Sciatic nerve (tissue), 2 donors: ENCODE data around the gene PRKCD. TPM values are rescaled to one million over a fixed set of nuclear protein-coding genes. Genes with fewer than 3 reads are reported as not detected.

Experiments
- ATAC-seq: fragments of 200-7000 bp; cut with Tn5 transposase; one replicate; pipeline ENCODE4 v1.9.1; 2020; ENCODE audit warnings: mild to moderate bottlenecking, moderate library complexity
- DNase-seq: peaks from one replicate; pipeline ENCODE4 v3.0.0-alpha.2; 2020; ENCODE audit warnings: low spot score
- intact Hi-C: fragments of 100-400 bp; cut with DNase I; formaldehyde crosslinking; loops from one replicate; pipeline ENCODE4 v1.14.2; 2022
- total RNA-seq: library from RNA; stranded (reverse); fragmentation: NEBNext Ultra II Directional; extraction: Animal tissue kit (Norgen Biotek cat#: 25700); gene quantifications from one replicate; pipeline ENCODE4 v1.2.1, GENCODE V29; 2021
- donor health status: DM: no; HTN: no; CAD: no.
- donor health status: DM: no; HTN: no; CAD: no.

Gene PRKCD
- total RNA-seq, 1 donor from 2014 or later: 30.3 TPM

- DNase-seq: peak; percentile 78
- intact Hi-C loops: no loop called here
- ATAC-seq: peak; percentile 79
Observed at GRCh38 chr3:53166781-53167291, 5.8 kb downstream of the PRKCD start.

DNA sequence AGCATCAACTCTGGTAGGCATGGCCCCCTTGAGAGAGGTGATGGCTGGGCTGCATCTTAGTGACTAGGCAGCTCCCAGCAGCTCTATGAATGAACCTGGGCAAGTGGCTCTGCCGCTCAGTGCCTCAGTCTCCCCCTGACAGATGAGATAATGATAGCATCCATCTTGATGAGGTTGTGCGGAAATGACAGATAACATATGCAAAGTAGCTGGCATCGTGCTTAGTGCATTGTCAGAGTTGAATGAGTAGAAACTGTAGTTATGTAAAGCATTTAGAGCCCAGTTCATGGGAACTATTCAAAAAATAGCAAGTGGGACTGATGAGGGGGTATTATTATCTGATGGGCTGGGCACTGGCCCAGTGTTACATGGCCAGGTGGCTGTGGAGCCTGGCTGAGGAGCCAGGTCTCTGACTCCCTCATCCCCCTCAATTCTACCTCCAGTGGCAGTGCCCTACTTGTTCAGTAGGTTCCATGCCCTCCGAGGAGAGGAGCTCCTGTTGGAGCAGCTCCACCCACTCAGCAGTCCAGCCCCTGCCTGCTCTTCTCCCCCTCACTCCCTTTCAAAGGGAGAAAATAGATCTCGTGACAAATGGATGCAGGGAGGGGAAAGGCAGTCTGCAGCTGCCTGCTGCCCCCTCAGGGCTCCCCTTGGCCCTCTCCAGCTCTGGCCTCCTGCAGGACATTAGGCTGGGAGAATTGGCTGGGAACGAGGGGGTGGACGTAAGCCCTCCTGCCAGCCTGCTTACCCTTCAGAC is 6.6 kb downstream of the PRKCD start:
- no peak for ATAC-seq
- intact Hi-C loops: no loop called here

DNA sequence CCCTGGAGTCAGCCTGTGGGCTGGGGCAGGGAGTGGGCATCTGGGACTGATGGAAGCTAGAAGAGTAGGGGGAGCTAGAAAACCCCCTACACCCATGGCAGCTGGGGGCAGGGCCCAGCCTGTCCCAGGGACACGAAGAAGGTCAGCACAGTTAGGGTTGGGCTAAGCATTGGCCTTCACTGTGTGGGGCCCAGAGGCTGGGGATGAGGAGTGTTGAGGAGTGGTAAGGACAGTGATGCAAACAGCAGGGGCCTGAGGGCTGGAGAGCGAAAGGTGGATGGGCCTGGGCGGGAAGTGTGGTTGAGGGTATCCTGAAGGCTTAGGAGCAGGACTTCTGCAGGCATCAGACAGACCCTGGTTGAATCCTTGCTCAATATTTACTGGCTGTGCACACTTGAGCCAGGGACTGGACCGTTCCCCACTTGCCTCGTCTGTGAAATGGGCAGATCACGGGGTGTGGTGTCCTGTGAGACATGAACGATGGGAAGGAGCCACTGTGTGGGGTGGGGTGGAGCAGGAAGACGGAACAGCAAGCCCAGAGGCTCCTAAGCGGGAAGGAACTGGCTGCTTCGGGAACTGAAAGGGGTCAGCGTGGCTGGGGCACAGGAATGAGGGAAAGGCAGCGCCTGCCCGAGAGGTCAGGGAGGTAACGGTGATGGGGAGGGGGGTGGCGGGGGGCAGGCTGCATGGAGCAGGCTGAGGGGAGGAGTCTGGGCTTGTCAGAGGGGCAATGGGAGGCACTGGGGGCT is 7.3 kb downstream of the PRKCD start:
- DNase-seq (no peak), ATAC-seq (no peak)
- intact Hi-C loops: no loop called here

More for the DNA sequence above, 6.6 kb downstream of the PRKCD start:
- DNase-seq: no peak

GRCh38 chr3:53169045-53169831 is 8.2 kb downstream of the PRKCD start:
- ATAC-seq: peak; percentile 17
- intact Hi-C loops: no loop called here
- DNase-seq: no peak

DNA sequence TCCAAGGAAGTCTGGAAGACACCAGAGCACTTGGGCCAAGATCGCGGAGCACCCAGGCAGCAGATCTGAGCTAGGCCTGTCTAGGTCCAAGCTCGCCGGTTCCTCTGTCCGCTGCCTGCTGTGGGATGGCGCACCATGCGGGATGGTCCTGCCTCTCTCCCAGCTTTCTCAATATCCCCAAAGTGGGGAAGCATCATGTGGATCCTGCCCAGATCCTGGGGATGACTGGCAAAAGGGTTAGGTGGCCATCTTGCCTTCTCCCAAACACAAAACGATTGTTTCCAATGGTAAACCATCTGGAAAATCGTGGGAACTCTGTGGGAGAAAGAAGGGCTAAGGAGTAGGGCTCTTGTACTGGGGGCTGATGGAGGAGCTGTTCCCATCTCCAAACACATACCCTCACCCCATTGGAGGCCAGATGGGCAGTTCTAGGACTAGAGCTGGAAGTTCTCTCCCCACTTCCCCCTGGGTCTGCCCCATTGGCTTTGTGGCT is 8.9 kb downstream of the PRKCD start:
- ATAC-seq (no peak), DNase-seq (no peak)
- intact Hi-C loops: no loop called here

- ATAC-seq: peak; percentile 6
- no peak for DNase-seq
- intact Hi-C loops: no loop called here
Observed at GRCh38 chr3:53170325-53171063, 9.5 kb downstream of the PRKCD start.

GRCh38 chr3:53171064-53171418 is 10.0 kb downstream of the PRKCD start:
- intact Hi-C loops: no loop called here
- ATAC-seq (no peak), DNase-seq (no peak)

DNA sequence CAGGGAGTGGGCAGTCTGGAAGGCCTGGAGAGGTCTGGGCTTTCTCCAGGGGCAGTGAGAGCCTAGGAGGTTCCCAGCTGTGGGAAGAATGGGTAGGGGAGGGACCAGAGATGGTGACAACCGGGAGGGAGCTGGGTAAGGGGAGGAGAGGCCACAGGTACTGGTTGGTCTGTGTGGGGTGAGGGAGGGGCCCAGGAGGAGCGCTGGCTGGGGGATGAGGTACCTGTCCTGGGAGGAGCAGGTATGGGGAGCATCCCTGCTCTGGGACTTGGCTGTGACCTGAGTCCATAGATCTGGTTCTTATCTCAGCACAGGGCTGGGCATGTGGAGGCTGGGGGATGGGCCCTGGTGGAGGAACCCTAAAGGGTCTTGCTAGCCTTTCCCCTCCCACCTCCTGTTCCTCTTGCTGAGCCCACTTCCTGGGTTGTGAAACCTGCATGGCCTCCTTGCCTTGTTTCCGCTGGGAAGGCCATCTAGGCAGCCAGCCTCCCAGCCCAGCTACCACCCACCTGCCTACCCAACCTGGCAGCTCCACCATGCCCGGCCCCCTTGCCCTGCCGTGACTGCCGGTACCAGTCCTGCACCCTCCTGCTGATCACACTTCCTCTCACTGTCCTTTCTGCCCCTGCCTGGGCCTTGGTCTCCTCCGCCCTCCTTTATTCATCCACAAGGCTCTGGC is 11.0 kb downstream of the PRKCD start:
- ATAC-seq: no peak
- intact Hi-C loops: no loop called here
- no peak for DNase-seq

- no peak for ATAC-seq
- intact Hi-C loops: no loop called here
- no peak for DNase-seq
Observed at GRCh38 chr3:53173107-53173506, 12.1 kb downstream of the PRKCD start.

GRCh38 chr3:53174346-53175250 is 13.6 kb downstream of the PRKCD start:
- ATAC-seq (no peak), DNase-seq (no peak)
- intact Hi-C loops: no loop called here

DNA sequence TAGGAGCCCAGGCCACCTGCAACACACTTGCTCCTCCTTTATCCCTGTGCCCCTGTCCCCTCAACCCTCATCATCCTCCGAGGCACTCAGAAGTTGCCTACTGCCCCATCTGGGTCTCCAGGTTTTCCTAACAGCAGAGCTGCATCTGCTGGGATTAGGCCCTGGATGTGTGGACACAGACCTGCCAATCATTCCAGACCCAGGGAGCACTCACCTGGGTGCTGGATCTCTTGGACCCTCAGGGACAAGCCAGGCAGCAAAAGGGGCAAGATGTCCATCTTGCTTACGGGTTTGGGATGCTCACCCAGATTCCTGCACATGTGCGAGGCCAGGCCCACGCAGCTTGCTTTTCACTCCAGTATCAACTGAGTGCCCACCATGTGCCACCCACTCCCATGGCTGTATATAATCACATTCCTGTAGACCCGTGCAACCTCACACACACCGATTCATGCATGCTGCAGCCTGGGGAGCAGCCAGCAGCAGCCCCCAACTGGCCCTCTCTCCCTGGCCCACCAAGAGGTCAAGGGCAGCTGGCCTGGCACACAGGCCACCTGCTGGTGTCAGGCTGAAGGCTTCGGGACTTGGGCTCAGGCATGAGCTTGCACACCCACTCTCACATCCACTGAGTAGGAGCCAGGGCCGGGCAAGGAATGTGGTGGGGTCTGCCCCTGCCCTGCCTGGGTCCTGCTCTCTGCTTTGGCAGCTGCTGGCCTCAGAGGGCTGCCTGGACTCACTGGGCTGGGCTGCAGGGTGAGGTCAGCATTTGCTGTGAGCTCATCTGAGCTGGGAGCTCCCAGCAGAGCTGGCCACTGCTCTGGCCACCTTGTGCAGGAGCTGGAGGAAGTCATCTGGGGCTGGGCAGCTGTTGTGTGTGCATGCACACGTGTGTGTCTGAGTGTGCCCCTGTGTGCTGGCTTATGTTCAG is 14.9 kb downstream of the PRKCD start:
- intact Hi-C loops: no loop called here
- DNase-seq: no peak
- no peak for ATAC-seq

- DNase-seq (no peak), ATAC-seq (no peak)
- intact Hi-C loops: no loop called here
Observed at GRCh38 chr3:53178246-53178645, 17.2 kb downstream of the PRKCD start.

- DNase-seq (no peak), ATAC-seq (no peak)
- intact Hi-C loops: no loop called here
Observed at GRCh38 chr3:53179580-53179979, 18.6 kb downstream of the PRKCD start.

DNA sequence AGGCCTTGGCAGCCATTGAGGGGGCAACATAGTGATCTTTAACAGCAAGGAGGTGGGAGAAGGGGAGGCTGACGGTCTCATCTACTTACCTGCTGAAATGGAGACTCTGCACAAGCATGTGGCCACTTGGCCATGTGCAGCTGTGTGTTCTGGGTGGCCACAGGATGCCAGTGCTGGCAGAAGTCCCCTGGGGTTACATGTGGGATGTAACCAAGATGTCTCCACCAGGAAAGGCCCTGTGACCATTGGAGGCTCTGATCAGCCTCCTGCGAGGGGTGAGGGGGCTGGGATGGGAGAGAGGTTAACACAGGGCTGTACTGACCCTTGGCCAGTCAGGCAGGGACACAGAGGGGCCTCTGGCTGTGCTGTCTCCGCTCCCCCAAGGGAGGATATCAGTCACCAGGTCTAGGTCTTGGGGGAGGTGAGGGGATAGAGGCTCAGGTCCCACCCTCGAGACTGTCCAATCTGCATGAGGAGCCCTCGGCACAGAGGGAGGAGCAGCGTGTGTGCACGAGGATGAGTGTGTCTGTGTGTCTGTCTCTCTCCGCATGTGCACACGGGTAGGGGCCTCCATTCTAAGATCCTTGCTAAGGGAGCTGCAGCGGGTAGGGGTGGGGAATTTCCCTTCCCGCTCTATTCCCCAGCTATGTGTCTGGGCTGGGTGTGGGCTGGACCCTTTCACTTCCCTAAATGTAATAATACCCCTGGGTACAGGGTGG is 19.5 kb downstream of the PRKCD start:
- DNase-seq: no peak
- intact Hi-C loops: no loop called here
- ATAC-seq: peak; percentile 55

GRCh38 chr3:53181024-53181371 is 20.0 kb downstream of the PRKCD start:
- DNase-seq (no peak), ATAC-seq (no peak)
- intact Hi-C loops: no loop called here

- intact Hi-C loops: no loop called here
- ATAC-seq: no peak
- DNase-seq: no peak
Observed at GRCh38 chr3:53181528-53181927, 20.5 kb downstream of the PRKCD start.
